GM23248 (cell line): ENCODE results near the gene FOXQ1. TPM values are rescaled to one million over a fixed set of nuclear protein-coding genes. Genes with fewer than 3 reads are reported as not detected.
"Not testable (repeated sequence)": the region's sequence is repeated elsewhere in the genome, so short reads cannot be mapped to it uniquely, and the experiment has no call there.

Experiments used
- DNase-seq: peaks from one replicate; pipeline ENCODE4 v3.0.0-alpha.2; 2015
- H2AFZ ChIP-seq: fragments of 200-600 bp; sonication (generic); 2 replicates; pipeline ENCODE4 v1.6.1; 2016; ENCODE audit warnings: antibody characterized with exemption
- H3F3A ChIP-seq: fragments of 200-600 bp; sonication (generic); 2 replicates; pipeline ENCODE4 v1.6.1; 2016; ENCODE audit warnings: mild to moderate bottlenecking, antibody characterized with exemption, mixed run types; ENCODE audit not compliant: insufficient read depth
- H3K27ac ChIP-seq: fragments of 200-600 bp; sonication (generic); 2 replicates; pipeline ENCODE4 v1.5.1; 2016; ENCODE audit warnings: mild to moderate bottlenecking
- H3K27me3 ChIP-seq: fragments of 200-600 bp; sonication (generic); replicated peaks from 2 replicates; pipeline ENCODE4 v1.6.1; 2016; ENCODE audit warnings: mild to moderate bottlenecking; ENCODE audit not compliant: insufficient read depth
- H3K36me3 ChIP-seq: fragments of 200-600 bp; sonication (generic); 2 replicates; pipeline ENCODE4 v1.6.1; 2016; ENCODE audit warnings: low read depth, mild to moderate bottlenecking
- H3K4me1 ChIP-seq: fragments of 200-600 bp; sonication (generic); 2 replicates; pipeline ENCODE4 v1.6.1; 2016; ENCODE audit warnings: mild to moderate bottlenecking; ENCODE audit not compliant: insufficient read depth
- H3K4me2 ChIP-seq: fragments of 200-600 bp; sonication (generic); one replicate; pipeline ENCODE4 v1.6.1; 2016; ENCODE audit warnings: mild to moderate bottlenecking; ENCODE audit not compliant: unreplicated experiment
- H3K4me3 ChIP-seq: fragments of 200-600 bp; sonication (generic); 2 replicates; pipeline ENCODE4 v1.5.1; 2016; ENCODE audit warnings: mild to moderate bottlenecking
- H3K79me2 ChIP-seq: fragments of 200-600 bp; sonication (generic); 2 replicates; pipeline ENCODE4 v1.6.1; 2016; ENCODE audit warnings: mild to moderate bottlenecking; ENCODE audit not compliant: insufficient read depth
- H3K9ac ChIP-seq: fragments of 200-600 bp; sonication (generic); 2 replicates; pipeline ENCODE4 v1.6.1; 2016; ENCODE audit warnings: mild to moderate bottlenecking
- H3K9me2 ChIP-seq: fragments of 200-600 bp; sonication (generic); 2 replicates; pipeline ENCODE4 v1.6.1; 2016; ENCODE audit warnings: mixed run types, mild to moderate bottlenecking, moderate library complexity; ENCODE audit not compliant: insufficient read depth
- H3K9me3 ChIP-seq: fragments of 200-600 bp; sonication (generic); one replicate; pipeline ENCODE4 v1.6.1; 2017; ENCODE audit warnings: low read depth
- H4K20me1 ChIP-seq: fragments of 200-600 bp; sonication (generic); 2 replicates; pipeline ENCODE4 v1.6.0; 2016; ENCODE audit not compliant: insufficient read depth
- EZH2 ChIP-seq: fragments of 200-600 bp; sonication (generic); IDR thresholded peaks from 2 replicates; pipeline ENCODE4 v1.6.1; 2018; ENCODE audit warnings: antibody characterized with exemption, mild to moderate bottlenecking; ENCODE audit not compliant: insufficient read depth, poor library complexity, severe bottlenecking
- EZH2phosphoT487 ChIP-seq: fragments of 200-600 bp; sonication (generic); IDR thresholded peaks from 2 replicates; pipeline ENCODE4 v1.6.1; 2018; ENCODE audit warnings: antibody characterized with exemption, moderate library complexity, mild to moderate bottlenecking, low read depth; ENCODE audit not compliant: insufficient read depth
- WGBS, 2 experiments: methylation state at CpG; one replicate each; pipeline ENCODE4 v1.1.6; 2015 to 2017; ENCODE audit warnings: low lambda C conversion rate in 2 of 2, low coverage in 1 of 2; ENCODE audit errors: missing lambda C conversion rate in 2 of 2; 5-methylcytosine and 5-hydroxymethylcytosine counted together
- in situ Hi-C: fragments of 300-500 bp; cut with MboI; formaldehyde crosslinking; loops from 2 replicates; pipeline ENCODE4 v1.15.0; 2020
- polyA plus RNA-seq: library from polyadenylated mRNA; unstranded; fragments of >200 nt; fragmentation: Nextera tagmentation; extraction: Ambion mirVana; gene quantifications from 2 replicates; pipeline ENCODE4 v1.2.1, GENCODE V29; 2016
- total RNA-seq: library from RNA; depleted of rRNA; stranded (reverse); fragments of >200 nt; shearing (Covaris generic); gene quantifications from 2 replicates; pipeline ENCODE4 v1.2.3, GENCODE V29; 2014

FOXQ1 gene
- total and polyA plus RNA-seq, 2 experiments from 2014 or later: under 0.01 TPM; not detected in 1

DNA sequence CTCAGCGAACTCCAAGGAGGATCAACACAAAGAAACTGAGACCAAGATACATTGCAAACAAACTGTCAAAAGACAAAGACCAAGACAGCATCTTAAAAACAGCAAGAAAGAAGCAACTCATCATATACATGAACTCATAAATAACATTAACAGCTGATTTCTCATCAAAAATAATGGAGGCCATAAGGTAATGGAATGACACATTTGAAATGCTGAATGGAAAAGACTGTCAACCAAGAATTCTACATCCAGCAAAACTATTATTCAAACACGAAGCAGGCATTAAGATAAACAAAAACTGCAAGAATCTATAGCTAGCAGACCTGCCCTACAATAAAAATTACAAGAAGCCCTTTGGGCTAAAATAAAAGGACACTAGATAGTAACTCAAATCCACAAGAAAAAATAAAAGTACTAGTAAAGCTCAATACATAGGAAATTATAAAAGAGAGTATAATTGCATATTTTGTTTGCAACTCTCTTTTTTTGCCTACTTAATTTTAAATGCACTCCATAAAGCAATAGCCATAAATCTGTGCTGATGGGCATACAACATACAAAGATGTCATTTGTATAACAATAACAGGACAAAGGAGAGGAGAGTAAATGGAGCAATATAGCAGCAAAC is 39.6 kb downstream of the FOXQ1 start:
- no peak overlapping the region for H3K4me2 ChIP-seq
- no peaks in the 10 kb centered on the region for H3F3A ChIP-seq
- H3K27me3 ChIP-seq: no peaks in the 10 kb centered on the region; the same call in 1 of the 2 replicates
- H3K9me3 ChIP-seq: no peaks in the 10 kb centered on the region
- H2AFZ ChIP-seq: no peak overlapping the region
- H3K4me1 ChIP-seq: 0 out of 2 replicates have a peak, but pooled peaks cover 7% of the 10 kb centered on the region
- H3K9me2 ChIP-seq: no peaks in the 10 kb centered on the region
- whole genome bisulfite sequencing, 2 experiments: 36 to 50% methylated on average over 2 of the region's 2 CpGs
- no peaks in the 10 kb centered on the region for H3K36me3 ChIP-seq
- no peak for DNase-seq
- H4K20me1 ChIP-seq: no peaks in the 10 kb centered on the region
- TF ChIP-seq EZH2phosphoT487: no peak
- TF ChIP-seq EZH2: no peak
- in situ Hi-C loops: no loop called here
- no peak overlapping the region for H3K4me3 ChIP-seq
- H3K27ac ChIP-seq: no peak overlapping the region
- no peaks in the 10 kb centered on the region for H3K79me2 ChIP-seq
- H3K9ac ChIP-seq: no peak overlapping the region

DNA sequence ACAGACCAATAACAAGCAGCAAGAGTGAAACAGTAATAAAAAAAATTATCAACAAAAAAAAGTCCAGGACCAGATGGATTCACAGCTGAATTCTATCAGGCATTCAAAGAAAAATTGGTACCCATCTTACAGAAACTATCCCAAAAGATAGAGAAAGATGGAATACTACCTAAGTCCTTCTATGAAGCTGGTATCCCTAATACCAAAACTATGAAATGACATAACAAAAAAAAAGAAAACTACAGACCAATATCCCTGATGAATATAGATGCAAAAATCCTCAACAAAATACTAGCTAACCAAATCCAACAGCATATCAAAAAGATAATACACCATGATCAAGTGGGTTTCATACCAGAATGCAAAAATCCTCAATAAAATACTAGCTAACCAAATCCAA is 43.2 kb downstream of the FOXQ1 start:
- H4K20me1 ChIP-seq, DNase-seq, H3K4me3 ChIP-seq, in situ Hi-C loops, H3K27ac ChIP-seq, H3K79me2 ChIP-seq, H3K4me2 ChIP-seq, H3K4me1 ChIP-seq, H3F3A ChIP-seq, H3K27me3 ChIP-seq, H3K9me3 ChIP-seq, H3K9me2 ChIP-seq, H3K36me3 ChIP-seq, H2AFZ ChIP-seq, H3K9ac ChIP-seq: not testable (repeated sequence)

DNA sequence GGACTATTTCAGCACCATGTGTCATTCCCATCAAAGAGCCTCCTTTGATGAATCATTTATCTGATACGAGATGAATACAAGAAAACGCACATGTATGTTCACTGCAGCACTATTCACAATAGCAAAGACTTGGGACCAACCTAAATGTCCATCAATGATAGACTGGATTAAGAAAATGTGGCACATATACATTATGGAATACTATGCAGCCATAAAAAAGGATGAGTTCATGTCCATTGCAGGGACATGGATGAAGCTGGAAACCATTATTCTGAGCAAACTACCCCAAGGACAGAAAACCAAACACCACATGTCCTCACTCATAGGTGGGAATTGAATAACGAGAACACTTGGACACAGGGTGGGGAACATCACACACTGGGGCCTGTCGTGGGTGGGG is 49.8 kb downstream of the FOXQ1 start:
- Histone ChIP-seq H3F3A (peaks cover 13% of the 10 kb centered on the region), H3K4me1 (peaks cover 21% of the 10 kb centered on the region)
- H3K27ac ChIP-seq, H3K27me3 ChIP-seq, H4K20me1 ChIP-seq, H2AFZ ChIP-seq, DNase-seq, H3K4me3 ChIP-seq, in situ Hi-C loops, H3K9me2 ChIP-seq, H3K4me2 ChIP-seq, H3K9me3 ChIP-seq, H3K9ac ChIP-seq, H3K79me2 ChIP-seq, H3K36me3 ChIP-seq: not testable (repeated sequence)
- whole genome bisulfite sequencing, 2 experiments: 86 to 90% methylated on average over 4 of the region's 4 CpGs

DNA sequence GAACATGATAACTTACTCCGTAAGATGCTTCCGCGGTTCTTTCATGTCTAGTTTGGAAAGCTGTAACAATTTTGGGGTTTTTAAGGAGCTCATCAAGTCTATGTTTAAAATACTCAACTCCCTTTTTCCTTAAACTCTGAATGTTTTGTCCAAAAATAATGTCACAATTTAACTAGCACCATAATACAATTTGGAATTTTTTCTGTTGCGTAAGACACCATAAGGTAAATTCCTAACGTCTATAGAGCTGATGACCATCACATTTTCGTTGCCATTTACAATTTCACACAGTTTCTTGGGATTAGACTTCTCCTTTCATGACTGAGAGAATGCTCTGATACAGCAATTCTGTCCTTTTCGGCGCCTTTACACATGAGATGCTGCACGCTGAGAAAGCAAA is 50.7 kb downstream of the FOXQ1 start:
- no peak for DNase-seq
- no peaks in the 10 kb centered on the region for H3K27me3 ChIP-seq
- no peak overlapping the region for H3K9ac ChIP-seq
- peaks cover 21% of the 10 kb centered on the region for H3K4me1 ChIP-seq
- no peaks in the 10 kb centered on the region for H3K36me3 ChIP-seq
- no peaks in the 10 kb centered on the region for H3K9me3 ChIP-seq
- no peak overlapping the region for H2AFZ ChIP-seq
- H3K9me2 ChIP-seq: no peaks in the 10 kb centered on the region
- H3K4me3 ChIP-seq: no peak overlapping the region
- H4K20me1 ChIP-seq: no peaks in the 10 kb centered on the region
- no peaks in the 10 kb centered on the region for H3K79me2 ChIP-seq
- peaks cover 13% of the 10 kb centered on the region for H3F3A ChIP-seq
- TF ChIP-seq EZH2phosphoT487: no peak
- TF ChIP-seq EZH2: no peak
- H3K4me2 ChIP-seq: no peak overlapping the region
- in situ Hi-C loops: no loop called here
- 90 to 91% methylated on average over 9 of the region's 9 CpGs for WGBS, 2 experiments
- H3K27ac ChIP-seq: no peak overlapping the region

DNA sequence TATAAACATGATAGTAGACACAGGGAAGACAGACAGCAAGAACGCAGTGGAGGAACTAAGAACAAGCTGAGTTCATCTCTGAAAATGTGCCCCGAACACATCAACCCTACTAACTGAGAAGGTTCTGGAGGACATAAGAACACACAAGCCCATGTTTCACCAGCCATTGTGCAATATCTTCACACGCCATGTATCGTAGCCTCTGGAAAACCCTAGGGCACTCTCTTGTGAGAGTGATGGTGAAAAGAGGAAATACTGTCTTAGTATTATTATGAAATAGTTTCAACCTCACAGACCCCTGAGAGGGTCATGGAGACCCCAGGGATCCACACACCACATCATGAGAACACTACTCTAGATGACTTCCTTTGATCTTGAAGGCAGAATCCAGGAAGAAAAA is 51.4 kb downstream of the FOXQ1 start:
- no peaks in the 10 kb centered on the region for H3K9me3 ChIP-seq
- H3K4me2 ChIP-seq: no peak overlapping the region
- H3K27ac ChIP-seq: peak overlapping the region; percentile 45; the same call in 1 of the 2 replicates
- H4K20me1 ChIP-seq: no peaks in the 10 kb centered on the region
- no peaks in the 10 kb centered on the region for H3K9me2 ChIP-seq
- H2AFZ ChIP-seq: peak overlapping the region; percentile 36; the same call in 1 of the 2 replicates
- no peaks in the 10 kb centered on the region for H3K36me3 ChIP-seq
- H3K4me3 ChIP-seq: no peak overlapping the region
- TF ChIP-seq EZH2phosphoT487 (no peak), EZH2 (no peak)
- peak; percentile 17 for DNase-seq
- peaks cover 13% of the 10 kb centered on the region for H3F3A ChIP-seq
- H3K9ac ChIP-seq: no peak overlapping the region
- in situ Hi-C loops: no loop called here
- H3K79me2 ChIP-seq: no peaks in the 10 kb centered on the region
- 74 to 77% methylated on average over 4 of the region's 4 CpGs for WGBS, 2 experiments
- peaks cover 21% of the 10 kb centered on the region for H3K4me1 ChIP-seq
- no peaks in the 10 kb centered on the region for H3K27me3 ChIP-seq
